K562 (cell line): ENCODE results near the gene ZFP28. TPM values are rescaled to one million over a fixed set of nuclear protein-coding genes. Genes with fewer than 3 reads are reported as not detected.

Experiments
- ATAC-seq: fragments of 200-7000 bp; cut with Tn5 transposase; 3 replicates; pipeline ENCODE4 v1.9.1; 2020; ENCODE audit warnings: moderate library complexity
- BruUV-seq: library from RNA; stranded (reverse); fragments of 400-500 nt; replicated peaks from 2 replicates; lab custom pipeline; 2021; lab: Mats Ljungman, UMichigan
- CTCF ChIA-PET: fragments of 300-600 bp; formaldehyde crosslinking; extraction: SDS; loops from one replicate; lab custom pipeline; 2021; ENCODE audit warnings: low intra/inter-chr PET ratio; lab: Yijun Ruan, JAX
- POLR2A ChIA-PET: fragments of 300-600, 350-650 bp; sonication (Branson Sonifier 250); formaldehyde crosslinking; extraction: SDS; loops from one replicate; lab custom pipeline; 2021; ENCODE audit warnings: antibody characterized with exemption, inconsistent platforms; lab: Yijun Ruan, JAX
- DNase-seq, 4 experiments: peaks; one replicate each; pipeline versions ENCODE4 v3.0.0 to v3.0.0-alpha.2; 2011 to 2018; ENCODE audit warnings: low spot score in 3 of 4, mixed read lengths in 3 of 4; ENCODE audit errors: extremely low read depth in 1 of 4
- FAIRE-seq: peaks from 2 replicates; lab custom pipeline; 2011; peaks lifted over from hg19 to GRCh38; lab: Jason Lieb, UNC
- H2AFZ ChIP-seq: 2 replicates; pipeline ENCODE4 v1.6.0; 2011; ENCODE audit warnings: low read depth, low read length, control low read depth, inconsistent platforms
- H3K27ac ChIP-seq: fragments of 200-600 bp; 3 replicates; pipeline ENCODE4 v1.8.0; 2011; ENCODE audit warnings: low read depth, mild to moderate bottlenecking, control low read depth, inconsistent platforms, low read length, moderate library complexity, mixed read lengths; ENCODE audit errors: extremely low read depth
- H3K27me3 ChIP-seq, 2 experiments: fragments of 300-600 bp in 1 of 2; 2 replicates in 1 of 2; 3 replicates in 1 of 2; pipeline versions ENCODE4 v1.6.0 to v1.8.0; 2011; ENCODE audit warnings: inconsistent platforms in 2 of 2, low read length in 2 of 2, mild to moderate bottlenecking in 1 of 2, mixed read lengths in 1 of 2, moderate library complexity in 1 of 2; ENCODE audit not compliant: control insufficient read depth in 2 of 2, insufficient read depth in 2 of 2
- H3K36me3 ChIP-seq: fragments of 300-600 bp; 3 replicates; pipeline ENCODE4 v1.8.0; 2011; ENCODE audit warnings: mild to moderate bottlenecking, low read length, inconsistent platforms; ENCODE audit not compliant: control insufficient read depth, insufficient read depth
- H3K4me1 ChIP-seq, 2 experiments: fragments of 200-600 bp in 1 of 2; replicated peaks in 1 of 2; 2 replicates in 1 of 2; 3 replicates in 1 of 2; pipeline versions ENCODE4 v1.5.1 to v1.8.0; 2011; ENCODE audit warnings: inconsistent platforms in 2 of 2, low read length in 2 of 2, mild to moderate bottlenecking in 1 of 2, mixed read lengths in 1 of 2, moderate library complexity in 1 of 2; ENCODE audit not compliant: control insufficient read depth in 2 of 2, insufficient read depth in 2 of 2
- H3K4me2 ChIP-seq: 2 replicates; pipeline ENCODE4 v1.6.1; 2011; ENCODE audit warnings: low read length, control low read depth, inconsistent platforms, mixed read lengths; ENCODE audit not compliant: insufficient read depth
- H3K4me3 ChIP-seq: fragments of 200-600 bp; sonication (generic), shearing (Covaris generic); 2 replicates; pipeline ENCODE4 v1.5.1; 2016; ENCODE audit warnings: control low read depth, inconsistent platforms
- H3K79me2 ChIP-seq: fragments of 200-600 bp; 3 replicates; pipeline ENCODE4 v1.8.0; 2011; ENCODE audit warnings: low read length, inconsistent platforms; ENCODE audit not compliant: control insufficient read depth, insufficient read depth
- H3K9ac ChIP-seq, 2 experiments: 2 replicates each; pipeline versions ENCODE4 v1.6.0 to v1.6.1; 2011; ENCODE audit warnings: low read depth in 2 of 2, low read length in 2 of 2, control low read depth in 1 of 2, inconsistent platforms in 1 of 2, mild to moderate bottlenecking in 1 of 2, mixed read lengths in 1 of 2; ENCODE audit not compliant: insufficient read depth in 1 of 2
- H3K9me1 ChIP-seq: one replicate; pipeline ENCODE4 v1.6.0; 2011; ENCODE audit warnings: inconsistent platforms, mild to moderate bottlenecking, low read length, moderate library complexity; ENCODE audit not compliant: control insufficient read depth, insufficient read depth
- H3K9me3 ChIP-seq: replicated peaks from 2 replicates; pipeline ENCODE4 v1.5.1; 2011; ENCODE audit warnings: low read depth, low read length, inconsistent platforms; ENCODE audit not compliant: control insufficient read depth, insufficient read depth
- H4K20me1 ChIP-seq: replicated peaks from 2 replicates; pipeline ENCODE4 v1.6.1; 2011; ENCODE audit warnings: low read length, inconsistent platforms, mixed read lengths; ENCODE audit not compliant: control insufficient read depth, insufficient read depth
- CCAR2 ChIP-seq: fragments of 200-400 bp; formaldehyde crosslinking; IDR thresholded peaks from 2 replicates; pipeline ENCODE4 v1.6.1; 2017; ENCODE audit warnings: mild to moderate bottlenecking, low read depth, low read length
- FOXA1 ChIP-seq: fragments of 450-650 bp; IDR thresholded peaks from 2 replicates; pipeline ENCODE4 v1.6.1; 2016; ENCODE audit warnings: mild to moderate bottlenecking, borderline replicate concordance
- MBD1 ChIP-seq: fragments of 250-450 bp; sonication (Bioruptor Pico); IDR thresholded peaks from 2 replicates; pipeline ENCODE4 v1.8.0; 2022; ENCODE audit warnings: inconsistent platforms
- NFATC3 ChIP-seq: fragments of 450-650 bp; IDR thresholded peaks from 2 replicates; pipeline ENCODE4 v1.6.1; 2017; ENCODE audit warnings: mild to moderate bottlenecking
- WGBS: fragments of 100-300 bp; shearing (Covaris generic); methylation state at CpG from one replicate; pipeline ENCODE4 v1.1.6; 2016; ENCODE audit warnings: low coverage, mixed read lengths; ENCODE audit not compliant: insufficient coverage; ENCODE audit errors: missing lambda C conversion rate; 5-methylcytosine and 5-hydroxymethylcytosine counted together
- in situ Hi-C: fragments of 300-500 bp; cut with MboI; formaldehyde crosslinking; loops from 4 replicates; pipeline ENCODE4 v1.15.0; 2018; ENCODE audit warnings: inconsistent platforms, mixed read lengths
- intact Hi-C: fragments of 100-400 bp; cut with micrococcal nuclease; formaldehyde crosslinking; loops from 2 replicates; pipeline ENCODE4 v1.14.2; 2022
- polyA plus RNA-seq, 8 experiments: library from polyadenylated mRNA; depleted of rRNA in 4 of 8; stranded (reverse) in 5 of 8; unstranded in 3 of 8; fragments of >200 nt; fragmentation: Nextera tagmentation in 2 of 8; fragmentation: Illumina TruSeq in 1 of 8; extraction: Ambion mirVana in 2 of 8; extraction: Trizol in 1 of 8; gene quantifications; 2 replicates each; pipeline versions ENCODE4 v1.2.1 to v1.2.3, GENCODE V29; 2011 to 2014; ENCODE audit warnings: inconsistent platforms in 1 of 8, missing spikeins in 1 of 8
- total RNA-seq, 7 experiments: library from RNA; depleted of rRNA in 6 of 7; stranded (reverse); fragments of >200 nt in 6 of 7; fragmentation: Illumina TruSeq in 2 of 7; extraction: Trizol in 2 of 7; gene quantifications; 2 replicates each; pipeline versions ENCODE4 v1.2.1 to v1.2.3, GENCODE V29; 2011 to 2021; ENCODE audit warnings: low replicate concordance in 1 of 7
- TF ChIP-seq, protein P1 (sequence below), 2 experiments: fragments of 250-450 bp in 1 of 2; fragments of 450-650 bp in 1 of 2; sonication (Bioruptor Pico) in 1 of 2; IDR thresholded peaks; 2 replicates each; pipeline versions ENCODE4 v1.6.1 to v1.8.0; 2016 to 2021; ENCODE audit warnings: mild to moderate bottlenecking in 2 of 2, moderate library complexity in 2 of 2, missing compliant biosample characterization in 1 of 2, missing genetic modification characterization in 1 of 2
- TF ChIP-seq, protein P2 (sequence below): fragments of 250-450 bp; sonication (Bioruptor Pico); IDR thresholded peaks from 2 replicates; pipeline ENCODE4 v1.4.0; 2020
- TF ChIP-seq, protein P3 (sequence below): fragments of 250-450 bp; sonication (Bioruptor Pico); IDR thresholded peaks from 2 replicates; pipeline ENCODE4 v1.4.0; 2020; ENCODE audit warnings: mild to moderate bottlenecking, moderate library complexity

Gene ZFP28
- total and polyA plus RNA-seq, 9 of the 15 experiments (the other 6 are each of a cell fraction or from before 2014, with no cell fraction given): 0.01 to 0.04 TPM; not detected in 7

DNA sequence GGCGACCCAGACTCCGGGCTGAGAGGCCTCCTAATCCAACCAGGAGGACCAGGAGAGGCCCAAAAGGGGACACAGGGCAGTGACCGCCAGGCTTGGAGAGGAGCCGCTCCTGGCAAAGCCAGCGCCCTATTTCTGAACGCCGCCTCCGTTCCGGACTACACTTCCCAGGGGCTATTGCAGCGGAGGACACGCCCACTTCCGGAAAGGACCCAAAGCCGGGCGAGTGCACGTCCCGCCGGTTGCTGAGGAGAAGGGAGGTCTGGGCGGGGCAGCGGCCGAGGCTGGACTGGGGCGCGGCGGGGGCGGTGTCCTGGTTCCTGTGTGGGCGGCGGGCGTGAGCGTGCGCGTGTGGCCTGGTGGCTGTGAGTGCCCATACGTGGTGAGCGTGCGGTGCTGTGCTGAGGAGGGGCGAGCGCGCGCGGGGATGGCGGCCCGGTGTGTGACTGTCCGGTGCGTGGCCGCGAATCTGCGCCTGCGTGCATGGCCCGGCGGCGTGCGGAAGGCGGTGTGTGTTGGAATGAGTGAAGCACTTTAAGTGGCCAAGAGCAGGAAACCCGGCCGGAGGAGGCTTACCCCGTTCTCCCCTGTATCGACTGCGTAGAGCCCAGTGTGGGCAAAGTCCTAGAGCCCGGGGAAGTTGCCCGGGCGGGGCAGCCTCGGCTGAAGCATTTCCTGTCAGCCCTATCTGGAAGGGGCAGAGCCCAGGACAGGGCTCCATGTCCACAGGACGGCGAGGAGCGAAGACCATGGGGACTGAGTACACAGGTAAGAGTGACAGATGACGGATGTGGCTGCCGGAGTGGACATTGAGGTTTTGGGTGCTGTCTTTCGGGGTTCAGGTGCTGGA is 28.7 kb downstream of the ZFP28 start, which contains the start of gene ZNF470:
Gene ZNF470 (plus strand): TSS at position 195 of the 847 bp plus-strand sequence. CDS start 2,844 bp downstream, outside the sequence.
- peaks cover 0 to 8% of the 10 kb centered on the region in 2 experiments; a peak in 2 of 5 replicates for H3K4me1 ChIP-seq
- DNase-seq (peak; percentile 18 to 25 (median 22)), ATAC-seq (peak; percentile 80), FAIRE-seq (no peak)
- no peak within 1 kb of the TSS for H3K27ac ChIP-seq
- no peak within 1 kb of the TSS for H3K9ac ChIP-seq
- CTCF ChIA-PET: no interaction called here
- BruUV-seq: no TSS peak
- H4K20me1 ChIP-seq: no peaks in the 10 kb centered on the region
- intact Hi-C loops (no loop called here), in situ Hi-C loops (no loop called here)
- H3K27me3 ChIP-seq: no peaks in the 10 kb centered on the region
- H3K36me3 ChIP-seq: no peaks in the 10 kb centered on the region
- no peak within 1 kb of the TSS for H2AFZ ChIP-seq
- no peaks in the 10 kb centered on the region for H3K9me1 ChIP-seq
- H3K4me3 ChIP-seq: no peak within 1 kb of the TSS
- peaks cover 2% of the 10 kb centered on the region; the same call in 1 of the 2 replicates for H3K9me3 ChIP-seq
- no peak within 1 kb of the TSS for H3K4me2 ChIP-seq
- no peaks in the 10 kb centered on the region for H3K79me2 ChIP-seq
- 9% methylated on average over 35 of the region's 66 CpGs for WGBS
- POLR2A ChIA-PET: no interaction called here
- TF ChIP-seq CCAR2 (no peak), NFATC3 (no peak), MBD1 (CRISPR knock-in tag) (no peak), FOXA1 (no peak)
- TF ChIP-seq, protein P1, sequence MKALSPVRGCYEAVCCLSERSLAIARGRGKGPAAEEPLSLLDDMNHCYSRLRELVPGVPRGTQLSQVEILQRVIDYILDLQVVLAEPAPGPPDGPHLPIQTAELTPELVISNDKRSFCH (CRISPR knock-in tag; IDR thresholded peaks at IDR 0.05): no peak
- TF ChIP-seq, protein P1 (tag; IDR thresholded peaks at IDR 0.05): no peak
- TF ChIP-seq, protein P2, sequence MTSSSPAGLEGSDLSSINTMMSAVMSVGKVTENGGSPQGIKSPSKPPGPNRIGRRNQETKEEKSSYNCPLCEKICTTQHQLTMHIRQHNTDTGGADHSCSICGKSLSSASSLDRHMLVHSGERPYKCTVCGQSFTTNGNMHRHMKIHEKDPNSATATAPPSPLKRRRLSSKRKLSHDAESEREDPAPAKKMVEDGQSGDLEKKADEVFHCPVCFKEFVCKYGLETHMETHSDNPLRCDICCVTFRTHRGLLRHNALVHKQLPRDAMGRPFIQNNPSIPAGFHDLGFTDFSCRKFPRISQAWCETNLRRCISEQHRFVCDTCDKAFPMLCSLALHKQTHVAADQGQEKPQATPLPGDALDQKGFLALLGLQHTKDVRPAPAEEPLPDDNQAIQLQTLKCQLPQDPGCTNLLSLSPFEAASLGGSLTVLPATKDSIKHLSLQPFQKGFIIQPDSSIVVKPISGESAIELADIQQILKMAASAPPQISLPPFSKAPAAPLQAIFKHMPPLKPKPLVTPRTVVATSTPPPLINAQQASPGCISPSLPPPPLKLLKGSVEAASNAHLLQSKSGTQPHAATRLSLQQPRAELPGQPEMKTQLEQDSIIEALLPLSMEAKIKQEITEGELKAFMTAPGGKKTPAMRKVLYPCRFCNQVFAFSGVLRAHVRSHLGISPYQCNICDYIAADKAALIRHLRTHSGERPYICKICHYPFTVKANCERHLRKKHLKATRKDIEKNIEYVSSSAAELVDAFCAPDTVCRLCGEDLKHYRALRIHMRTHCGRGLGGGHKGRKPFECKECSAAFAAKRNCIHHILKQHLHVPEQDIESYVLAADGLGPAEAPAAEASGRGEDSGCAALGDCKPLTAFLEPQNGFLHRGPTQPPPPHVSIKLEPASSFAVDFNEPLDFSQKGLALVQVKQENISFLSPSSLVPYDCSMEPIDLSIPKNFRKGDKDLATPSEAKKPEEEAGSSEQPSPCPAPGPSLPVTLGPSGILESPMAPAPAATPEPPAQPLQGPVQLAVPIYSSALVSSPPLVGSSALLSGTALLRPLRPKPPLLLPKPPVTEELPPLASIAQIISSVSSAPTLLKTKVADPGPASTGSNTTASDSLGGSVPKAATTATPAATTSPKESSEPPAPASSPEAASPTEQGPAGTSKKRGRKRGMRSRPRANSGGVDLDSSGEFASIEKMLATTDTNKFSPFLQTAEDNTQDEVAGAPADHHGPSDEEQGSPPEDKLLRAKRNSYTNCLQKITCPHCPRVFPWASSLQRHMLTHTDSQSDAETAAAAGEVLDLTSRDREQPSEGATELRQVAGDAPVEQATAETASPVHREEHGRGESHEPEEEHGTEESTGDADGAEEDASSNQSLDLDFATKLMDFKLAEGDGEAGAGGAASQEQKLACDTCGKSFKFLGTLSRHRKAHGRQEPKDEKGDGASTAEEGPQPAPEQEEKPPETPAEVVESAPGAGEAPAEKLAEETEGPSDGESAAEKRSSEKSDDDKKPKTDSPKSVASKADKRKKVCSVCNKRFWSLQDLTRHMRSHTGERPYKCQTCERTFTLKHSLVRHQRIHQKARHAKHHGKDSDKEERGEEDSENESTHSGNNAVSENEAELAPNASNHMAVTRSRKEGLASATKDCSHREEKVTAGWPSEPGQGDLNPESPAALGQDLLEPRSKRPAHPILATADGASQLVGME: no peak
- TF ChIP-seq, protein P3, sequence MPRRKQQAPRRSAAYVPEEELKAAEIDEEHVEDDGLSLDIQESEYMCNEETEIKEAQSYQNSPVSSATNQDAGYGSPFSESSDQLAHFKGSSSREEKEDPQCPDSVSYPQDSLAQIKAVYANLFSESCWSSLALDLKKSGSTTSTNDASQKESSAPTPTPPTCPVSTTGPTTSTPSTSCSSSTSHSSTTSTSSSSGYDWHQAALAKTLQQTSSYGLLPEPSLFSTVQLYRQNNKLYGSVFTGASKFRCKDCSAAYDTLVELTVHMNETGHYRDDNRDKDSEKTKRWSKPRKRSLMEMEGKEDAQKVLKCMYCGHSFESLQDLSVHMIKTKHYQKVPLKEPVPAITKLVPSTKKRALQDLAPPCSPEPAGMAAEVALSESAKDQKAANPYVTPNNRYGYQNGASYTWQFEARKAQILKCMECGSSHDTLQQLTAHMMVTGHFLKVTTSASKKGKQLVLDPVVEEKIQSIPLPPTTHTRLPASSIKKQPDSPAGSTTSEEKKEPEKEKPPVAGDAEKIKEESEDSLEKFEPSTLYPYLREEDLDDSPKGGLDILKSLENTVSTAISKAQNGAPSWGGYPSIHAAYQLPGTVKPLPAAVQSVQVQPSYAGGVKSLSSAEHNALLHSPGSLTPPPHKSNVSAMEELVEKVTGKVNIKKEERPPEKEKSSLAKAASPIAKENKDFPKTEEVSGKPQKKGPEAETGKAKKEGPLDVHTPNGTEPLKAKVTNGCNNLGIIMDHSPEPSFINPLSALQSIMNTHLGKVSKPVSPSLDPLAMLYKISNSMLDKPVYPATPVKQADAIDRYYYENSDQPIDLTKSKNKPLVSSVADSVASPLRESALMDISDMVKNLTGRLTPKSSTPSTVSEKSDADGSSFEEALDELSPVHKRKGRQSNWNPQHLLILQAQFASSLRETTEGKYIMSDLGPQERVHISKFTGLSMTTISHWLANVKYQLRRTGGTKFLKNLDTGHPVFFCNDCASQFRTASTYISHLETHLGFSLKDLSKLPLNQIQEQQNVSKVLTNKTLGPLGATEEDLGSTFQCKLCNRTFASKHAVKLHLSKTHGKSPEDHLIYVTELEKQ: no peak
